Esophagus squamous epithelium (tissue), 4 donors: ENCODE results near the gene RAB3D.

Experiments used
- CTCF ChIP-seq, 6 experiments: fragments of 450-650 bp in 4 of 6; fragments of 200-600 bp in 2 of 6; sonication (generic) in 2 of 6; IDR thresholded peaks; one replicate each; pipeline ENCODE4 v1.5.1; 2016 to 2019; ENCODE audit warnings: antibody characterized with exemption in 6 of 6, mild to moderate bottlenecking in 4 of 6, moderate library complexity in 4 of 6
- POLR2A ChIP-seq, 4 donors: fragments of 450-650 bp; IDR thresholded peaks; one replicate each; pipeline ENCODE4 v1.6.1; 2017; ENCODE audit warnings: antibody characterized with exemption in 4 of 4, mild to moderate bottlenecking in 4 of 4, moderate library complexity in 3 of 4

DNA sequence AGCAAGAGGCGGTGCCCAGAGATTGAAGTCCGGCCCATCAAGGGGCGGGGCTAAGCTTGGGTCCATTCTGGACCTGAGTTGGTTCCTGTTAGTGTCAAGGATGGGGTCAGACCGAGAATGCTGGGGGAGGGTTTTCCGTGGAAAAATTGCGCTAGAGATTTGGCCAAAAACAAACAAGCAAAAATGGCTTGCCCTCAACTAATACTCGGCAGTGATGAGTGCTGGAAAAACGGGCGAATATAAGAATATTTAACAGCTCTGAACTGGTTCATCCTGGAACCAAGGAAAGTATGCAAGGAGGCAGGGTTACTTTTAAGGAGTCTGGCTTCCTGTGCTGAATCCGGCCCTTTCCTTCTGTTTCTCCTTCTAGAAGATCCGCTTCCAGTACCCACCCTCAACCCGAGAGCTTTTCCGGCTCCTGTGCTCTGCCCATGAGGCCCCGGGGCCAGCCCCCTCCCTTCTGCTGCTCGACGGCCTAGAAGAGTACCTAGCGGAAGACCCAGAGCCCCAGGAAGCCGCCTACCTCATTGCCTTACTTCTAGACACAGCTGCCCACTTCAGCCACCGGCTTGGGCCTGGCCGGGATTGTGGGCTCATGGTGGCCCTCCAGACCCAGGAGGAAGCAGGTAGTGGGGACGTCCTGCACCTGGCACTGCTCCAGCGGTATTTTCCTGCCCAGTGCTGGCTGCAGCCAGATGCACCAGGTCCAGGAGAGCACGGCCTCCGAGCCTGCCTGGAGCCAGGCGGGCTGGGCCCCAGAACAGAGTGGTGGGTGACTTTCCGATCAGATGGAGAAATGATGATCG is 35.9 kb upstream of the RAB3D start:
- TF ChIP-seq CTCF (IDR thresholded peaks at IDR 0.05) (no peak), POLR2A (IDR thresholded peaks at IDR 0.05) (peak in 2 of 4 donors; percentile 25 to 76)
